ENCODE data around the gene TM4SF4.

TM4SF4 gene

DNA sequence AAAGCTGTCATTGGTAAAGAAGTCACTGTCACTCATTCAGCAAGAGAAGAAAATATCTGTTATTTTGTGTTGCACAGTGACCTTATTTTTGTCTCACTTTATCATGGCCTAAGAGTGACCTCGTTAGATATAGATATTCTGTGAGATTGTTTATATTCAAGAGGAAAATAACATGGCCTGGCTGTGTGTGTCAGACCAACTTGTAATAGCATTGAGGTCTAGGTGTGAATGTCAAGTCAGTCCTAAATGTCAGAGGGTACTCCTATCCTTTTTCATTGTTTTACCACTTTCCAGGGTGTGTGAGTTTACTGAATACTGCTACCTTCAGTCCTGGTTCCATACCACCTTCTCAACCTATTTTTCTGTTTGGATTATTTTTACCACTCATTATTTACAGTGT lies 18.5 kb upstream of the TM4SF4 start:
- DNase-seq: no peak

GRCh38 chr3:149459491-149460059 lies 14.9 kb upstream of the TM4SF4 start:
- no peak for DNase-seq

- DNase-seq: no peak
Observed at GRCh38 chr3:149460117-149460516, 14.4 kb upstream of the TM4SF4 start.

GRCh38 chr3:149462051-149462450 lies 12.4 kb upstream of the TM4SF4 start:
- DNase-seq: no peak

- no peak for DNase-seq
Observed at GRCh38 chr3:149462581-149463011, 11.9 kb upstream of the TM4SF4 start.

- no peak for DNase-seq
Observed at GRCh38 chr3:149463921-149464320, 10.6 kb upstream of the TM4SF4 start.

GRCh38 chr3:149464542-149465328 lies 9.8 kb upstream of the TM4SF4 start:
- DNase-seq: no peak

GRCh38 chr3:149465351-149465883 lies 9.1 kb upstream of the TM4SF4 start:
- no peak for DNase-seq

GRCh38 chr3:149466192-149466591 lies 8.3 kb upstream of the TM4SF4 start:
- DNase-seq: no peak

DNA sequence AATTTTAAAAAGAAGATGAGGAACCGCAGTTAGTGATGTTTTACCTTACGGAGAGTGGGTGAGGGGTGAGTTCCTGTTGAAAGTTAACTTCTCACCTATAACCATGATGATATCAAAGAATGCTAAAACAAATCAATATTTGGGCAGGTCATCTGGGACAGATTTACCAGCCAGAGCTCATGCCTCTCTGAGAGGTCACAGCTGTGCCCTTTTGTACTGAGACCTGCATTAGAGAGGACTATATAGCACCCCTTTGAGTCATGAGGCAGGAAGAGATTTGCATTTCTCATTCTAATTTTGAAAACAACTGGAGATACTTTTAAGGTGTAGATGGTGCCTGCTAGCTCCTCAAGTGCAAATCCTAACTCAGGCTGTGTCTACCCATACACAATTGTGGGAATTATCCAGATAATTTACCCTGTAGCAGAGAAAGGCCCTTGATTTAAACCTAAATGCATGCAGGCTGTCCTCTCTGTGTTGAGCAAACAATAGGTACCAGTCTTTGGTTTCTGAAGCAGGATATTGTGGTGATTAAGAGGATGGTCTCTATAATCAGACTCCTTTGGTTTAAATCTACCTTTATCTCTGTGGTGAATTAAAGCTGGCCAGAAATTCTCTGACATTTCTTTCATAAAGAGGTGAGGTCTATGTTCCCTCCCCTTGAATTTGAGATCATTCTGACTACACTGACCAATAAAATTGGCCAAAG lies 5.8 kb upstream of the TM4SF4 start:
- DNase-seq: no peak

GRCh38 chr3:149470381-149470780 lies 4.1 kb upstream of the TM4SF4 start:
- DNase-seq: no peak

- DNase-seq: no peak
Observed at GRCh38 chr3:149472030-149472797, 2.3 kb upstream of the TM4SF4 start.

GRCh38 chr3:149473357-149474249 lies 894 bp upstream of the TM4SF4 start:
- no peak for DNase-seq

- DNase-seq: no peak
Observed at GRCh38 chr3:149475451-149476060, 1.1 kb downstream of the TM4SF4 start.

DNA sequence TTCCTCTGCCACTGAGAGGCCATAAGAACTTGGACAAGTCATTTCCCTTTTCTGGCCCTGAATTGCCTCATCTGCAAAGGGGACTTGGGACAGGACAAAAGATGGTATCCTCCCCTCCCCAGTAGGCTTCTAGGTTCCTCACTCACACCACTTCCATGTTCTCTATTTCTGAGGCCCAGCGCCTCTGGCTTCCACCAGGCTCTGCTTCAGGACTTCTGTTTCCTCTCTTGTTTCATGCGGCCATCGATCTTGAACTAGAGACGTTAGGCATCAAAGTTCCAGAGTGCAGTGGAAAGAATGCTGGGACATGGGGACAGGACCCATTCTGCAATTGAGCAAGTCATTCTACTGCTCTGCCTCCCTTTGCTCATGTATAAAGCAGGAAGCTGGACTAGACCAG lies 1.7 kb downstream of the TM4SF4 start:
- no peak for DNase-seq

GRCh38 chr3:149479621-149480325 lies 5.3 kb downstream of the TM4SF4 start:
- DNase-seq: no peak

- DNase-seq: peak; percentile 46
Observed at GRCh38 chr3:149480326-149481017, 6.0 kb downstream of the TM4SF4 start.

- DNase-seq: no peak
Observed at GRCh38 chr3:149481056-149481455, 6.6 kb downstream of the TM4SF4 start.

GRCh38 chr3:149481491-149481890 lies 7.0 kb downstream of the TM4SF4 start:
- DNase-seq: no peak

GRCh38 chr3:149486726-149487125 lies 12.2 kb downstream of the TM4SF4 start:
- no peak for DNase-seq

All from retina (tissue), 1 donor.